Activated CD4-positive, CD25-positive, alpha-beta regulatory T cell (primary cell): Measurements from ENCODE around the gene CD63.

ENCODE experiments used
- DNase-seq, 4 experiments: peaks; one replicate each; lab custom pipeline; 2025; lab: John Stamatoyannopoulos, UW

Gene CD63

DNA sequence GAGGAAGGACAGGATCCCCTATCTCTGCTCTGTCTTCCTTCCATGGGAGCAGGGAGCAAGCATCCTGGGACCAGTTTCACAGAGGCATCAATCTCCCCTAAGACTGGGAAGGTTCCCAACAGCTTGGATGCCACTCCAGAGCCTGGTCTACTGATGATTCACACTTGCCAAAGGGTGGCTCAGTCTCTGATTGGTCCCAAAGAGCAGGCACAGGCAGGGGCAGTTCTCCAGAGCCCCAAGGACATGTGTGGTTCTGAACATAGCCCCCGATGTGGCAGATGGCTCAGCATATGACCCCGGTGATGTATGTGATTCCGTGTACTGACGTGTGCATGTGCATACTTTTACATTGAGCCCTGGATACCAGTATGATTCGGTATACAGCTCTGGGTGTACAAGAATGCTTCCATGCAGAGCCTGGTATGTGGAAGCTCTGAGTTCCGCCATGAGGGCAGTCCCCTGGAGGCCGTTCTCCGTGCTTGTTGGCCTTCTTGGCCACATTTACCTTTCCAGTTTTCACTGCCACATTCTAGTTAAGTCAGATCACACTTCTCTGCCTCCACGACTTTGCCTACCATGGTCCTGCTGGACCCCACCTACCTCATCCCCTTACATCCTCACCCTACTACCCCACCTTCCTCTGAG is 42.3 kb downstream of the CD63 start:
- DNase-seq: no peak

- no peak for DNase-seq
Observed at GRCh38 chr12:55685671-55686070, 43.1 kb downstream of the CD63 start.

- DNase-seq: no peak
Observed at GRCh38 chr12:55684761-55685370, 43.9 kb downstream of the CD63 start.

GRCh38 chr12:55683676-55684075 is 45.1 kb downstream of the CD63 start:
- no peak for DNase-seq

GRCh38 chr12:55682087-55682796 is 46.6 kb downstream of the CD63 start:
- no peak for DNase-seq

- no peak for DNase-seq
Observed at GRCh38 chr12:55681142-55682077, 47.4 kb downstream of the CD63 start.

GRCh38 chr12:55679691-55680090 is 49.1 kb downstream of the CD63 start:
- DNase-seq: no peak

- no peak for DNase-seq
Observed at GRCh38 chr12:55676707-55677106, 52.1 kb downstream of the CD63 start.

DNA sequence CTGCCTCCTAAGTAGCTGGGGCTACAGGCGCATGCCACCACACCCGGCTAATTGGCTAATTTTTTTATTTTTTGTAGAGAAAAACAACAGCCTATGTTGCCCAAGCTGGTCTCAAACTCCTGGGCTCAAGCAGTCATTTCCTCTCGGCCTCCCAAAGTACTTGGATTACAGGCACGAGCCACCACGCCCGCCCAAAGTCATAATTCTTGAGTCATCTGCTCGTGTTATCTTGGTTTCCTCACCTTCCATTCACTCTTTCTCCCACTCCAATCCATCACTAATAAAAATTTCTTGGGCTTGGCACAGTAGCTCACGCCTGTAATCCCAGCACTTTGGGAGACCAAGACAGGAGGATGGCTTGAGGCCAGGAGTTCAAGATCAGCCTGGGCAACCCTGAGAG is 53.1 kb downstream of the CD63 start:
- DNase-seq: no peak
